Muscle layer of duodenum (tissue), 2 donors: ENCODE data around the gene FGF8.

ENCODE experiments used
- H3K27ac ChIP-seq: one replicate; pipeline ENCODE4 v1.7.0; 2013; ENCODE audit warnings: mild to moderate bottlenecking, low read length
- H3K27me3 ChIP-seq: one replicate; pipeline ENCODE4 v1.7.0; 2013; ENCODE audit warnings: low read depth, mild to moderate bottlenecking, control low read depth, low read length
- H3K36me3 ChIP-seq, 2 donors: one replicate each; pipeline ENCODE4 v1.7.0; 2013; ENCODE audit warnings: low read length in 2 of 2, control low read depth in 1 of 2, mild to moderate bottlenecking in 1 of 2; ENCODE audit not compliant: insufficient read depth in 2 of 2, control insufficient read depth in 1 of 2
- H3K4me1 ChIP-seq, 2 donors: one replicate each; pipeline ENCODE4 v1.7.0; 2013; ENCODE audit warnings: low read length in 2 of 2, mild to moderate bottlenecking in 2 of 2, control low read depth in 1 of 2, moderate library complexity in 1 of 2; ENCODE audit not compliant: insufficient read depth in 2 of 2, control insufficient read depth in 1 of 2
- H3K4me3 ChIP-seq, 2 donors: one replicate each; pipeline ENCODE4 v1.7.0; 2013; ENCODE audit warnings: low read length in 2 of 2, low read depth in 1 of 2, mild to moderate bottlenecking in 1 of 2
- H3K9me3 ChIP-seq, 2 donors: one replicate each; pipeline ENCODE4 v1.7.0; 2013; ENCODE audit warnings: low read length in 2 of 2, control low read depth in 1 of 2, mild to moderate bottlenecking in 1 of 2; ENCODE audit not compliant: control insufficient read depth in 1 of 2
- donor health status: healthy.

FGF8 gene

DNA sequence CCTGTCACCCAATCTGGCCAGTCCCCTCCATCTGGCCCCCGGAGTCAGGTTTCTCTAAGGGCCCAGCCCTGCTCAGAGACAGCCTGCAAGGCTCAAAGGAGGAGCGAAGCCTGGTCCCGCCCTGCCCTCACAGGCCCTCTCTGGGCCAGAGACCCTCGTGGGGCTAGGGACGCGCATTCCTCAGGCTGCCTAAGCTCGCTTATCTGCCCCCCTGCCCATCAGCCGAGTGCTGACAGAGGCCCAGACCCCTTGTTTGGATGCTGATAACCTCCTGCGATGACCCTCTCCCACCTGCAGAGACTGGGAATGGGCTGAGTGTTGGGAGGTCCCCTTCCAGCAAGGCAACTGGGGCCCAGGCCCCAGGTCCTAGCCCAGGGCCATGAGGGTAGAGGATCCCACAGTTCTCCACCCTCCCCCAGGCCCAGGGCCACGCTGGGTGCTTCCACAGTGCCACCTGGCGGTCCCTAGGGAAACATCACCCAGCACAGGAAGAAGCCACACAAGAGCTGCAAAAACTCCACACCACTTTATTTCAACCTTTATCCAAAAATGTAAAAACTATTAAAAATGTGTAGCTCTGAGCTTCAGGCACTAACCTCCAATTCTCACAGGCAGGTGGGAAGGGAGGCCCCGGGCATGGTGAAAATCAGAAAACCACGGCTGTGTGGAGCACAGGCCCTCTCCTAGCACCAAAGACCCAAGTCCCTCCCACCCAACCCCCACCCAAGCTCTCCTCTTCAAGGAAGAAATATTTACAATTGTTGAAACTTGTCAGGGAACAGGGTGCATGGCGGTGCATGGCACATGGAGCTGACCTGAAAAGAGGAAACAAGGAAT, 5.1 kb upstream of the FGF8 start:
- H3K4me3 ChIP-seq = no peak overlapping the region
- no peak overlapping the region for H3K27ac ChIP-seq
- peaks cover 29% of the 10 kb centered on the region for H3K27me3 ChIP-seq
- peaks cover 8 to 47% of the 10 kb centered on the region in 2 donors for H3K4me1 ChIP-seq
- peaks cover 17 to 21% of the 10 kb centered on the region in 2 donors for H3K36me3 ChIP-seq
- H3K9me3 ChIP-seq = no peaks in the 10 kb centered on the region

GRCh38 chr10:101780187-101780817, 4.4 kb upstream of the FGF8 start:
- no peaks in the 10 kb centered on the region for H3K9me3 ChIP-seq
- peaks cover 11 to 14% of the 10 kb centered on the region in 2 donors for H3K36me3 ChIP-seq
- peaks cover 31% of the 10 kb centered on the region for H3K27me3 ChIP-seq
- peak overlapping the region; percentile 46 to 54 for H3K4me3 ChIP-seq
- peaks cover 8 to 50% of the 10 kb centered on the region in 2 donors for H3K4me1 ChIP-seq
- H3K27ac ChIP-seq = no peak overlapping the region

- peaks cover 5 to 7% of the 10 kb centered on the region in 2 donors for H3K36me3 ChIP-seq
- no peak overlapping the region for H3K27ac ChIP-seq
- H3K9me3 ChIP-seq = no peaks in the 10 kb centered on the region
- H3K27me3 ChIP-seq = peaks cover 37% of the 10 kb centered on the region
- H3K4me3 ChIP-seq = peak overlapping the region; percentile 46 to 54
- peaks cover 8 to 56% of the 10 kb centered on the region in 2 donors for H3K4me1 ChIP-seq
Observed at GRCh38 chr10:101779544-101780186, 3.8 kb upstream of the FGF8 start.

DNA sequence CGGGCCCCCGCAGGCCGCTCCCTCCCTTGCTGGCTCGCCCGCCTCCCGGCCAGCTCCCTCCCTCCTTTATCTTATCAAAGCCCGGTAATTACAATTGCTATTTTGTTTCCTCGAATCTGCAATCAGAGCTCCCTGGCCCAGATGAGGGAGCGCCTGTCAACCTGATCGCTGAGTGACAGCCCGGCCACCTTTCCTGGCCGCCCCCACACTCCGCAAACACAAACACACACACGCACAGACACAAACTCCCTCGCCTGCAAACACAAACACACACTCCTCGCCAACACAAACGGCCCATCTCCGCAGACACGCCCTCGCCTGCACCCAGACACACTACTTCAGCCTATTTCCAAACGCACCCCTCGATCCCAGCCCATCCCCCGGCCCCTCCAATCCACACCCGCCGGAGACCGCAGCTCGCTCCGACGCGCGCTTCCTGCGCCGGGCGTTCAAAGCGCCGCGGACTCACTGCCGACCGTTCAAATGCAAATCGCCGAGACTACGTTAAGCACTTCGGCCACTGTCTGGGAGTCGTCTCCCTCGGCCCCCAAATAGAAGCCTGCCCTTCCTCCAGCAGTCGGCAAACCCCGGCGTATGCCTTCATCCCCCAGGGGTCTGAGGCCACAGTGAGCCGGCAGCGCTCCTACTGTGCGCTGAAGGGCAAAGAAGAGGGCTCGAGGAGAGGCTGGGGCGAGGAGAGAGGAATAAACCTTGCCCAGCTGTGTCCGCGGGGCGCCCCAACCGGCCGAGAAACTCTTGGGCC, 3.0 kb upstream of the FGF8 start:
- Histone ChIP-seq H3K4me1 (peaks cover 8 to 53% of the 10 kb centered on the region in 2 donors), H3K27ac (no peak overlapping the region), H3K36me3 (peaks cover 0 to 2% of the 10 kb centered on the region in 2 donors), H3K27me3 (peaks cover 44% of the 10 kb centered on the region), H3K9me3 (no peaks in the 10 kb centered on the region), H3K4me3 (peak overlapping the region; percentile 46 to 54)

DNA sequence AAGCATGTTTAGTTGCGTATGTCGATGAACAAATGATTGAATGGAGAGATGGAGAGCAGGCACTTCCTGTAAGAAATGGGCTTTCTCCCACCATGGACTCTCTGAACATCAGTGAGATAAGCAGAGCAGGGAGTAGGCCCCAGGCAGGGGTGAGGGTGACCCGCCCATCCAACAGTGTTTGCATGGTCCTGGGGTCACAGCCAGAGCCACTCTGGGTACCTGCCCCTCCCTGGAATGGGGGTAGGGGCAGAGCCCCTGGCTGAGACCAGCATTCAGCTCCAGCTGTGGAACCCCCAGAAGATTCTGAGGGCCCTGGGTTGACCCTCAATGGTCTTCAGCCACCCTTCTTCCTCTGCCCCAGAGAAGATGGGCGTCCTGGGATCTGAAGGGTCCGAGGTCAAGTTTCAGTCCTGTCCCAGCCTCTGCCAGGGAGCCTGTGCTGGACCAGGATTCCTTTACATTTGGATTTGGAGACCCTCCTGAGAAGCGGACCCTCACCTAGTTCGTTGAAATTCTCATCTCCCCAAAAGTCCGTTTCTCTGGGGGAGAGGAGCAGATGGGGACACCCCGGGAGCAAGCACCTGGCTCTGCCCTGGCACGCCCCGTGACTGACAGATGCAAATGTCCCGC, 2.4 kb upstream of the FGF8 start:
- Histone ChIP-seq H3K36me3 (no peaks in the 10 kb centered on the region), H3K9me3 (no peaks in the 10 kb centered on the region), H3K4me3 (no peak overlapping the region), H3K4me1 (peaks cover 8 to 47% of the 10 kb centered on the region in 2 donors), H3K27ac (no peak overlapping the region), H3K27me3 (peaks cover 51% of the 10 kb centered on the region)

DNA sequence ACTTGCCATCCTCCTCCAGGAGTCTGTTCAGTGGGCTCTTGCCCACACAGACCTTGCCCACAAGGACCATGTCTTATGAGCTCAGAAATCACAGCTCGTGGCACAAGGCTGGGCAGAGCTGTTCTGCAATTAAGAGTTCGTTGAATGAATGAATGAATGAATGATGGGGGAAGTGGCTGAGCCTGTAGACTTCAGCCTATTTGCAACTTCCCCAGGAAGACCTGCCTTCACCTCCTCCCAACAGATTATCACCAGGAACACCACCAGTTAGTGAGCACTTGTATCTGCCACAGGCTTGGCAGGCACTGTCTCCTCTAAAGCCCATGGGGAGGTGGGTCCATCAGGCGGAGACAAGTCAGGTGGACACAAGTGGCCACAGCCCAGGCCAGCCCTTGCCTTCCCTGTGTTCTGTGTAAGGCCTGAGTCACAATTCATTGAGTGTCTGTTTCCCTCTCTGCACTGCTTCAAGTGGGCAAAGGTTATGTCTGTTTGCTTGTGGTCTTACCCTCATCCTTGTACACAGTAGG, 1.8 kb upstream of the FGF8 start:
- peaks cover 56% of the 10 kb centered on the region for H3K27me3 ChIP-seq
- H3K4me1 ChIP-seq = peaks cover 8 to 44% of the 10 kb centered on the region in 2 donors
- H3K4me3 ChIP-seq = no peak overlapping the region
- no peaks in the 10 kb centered on the region for H3K9me3 ChIP-seq
- no peak overlapping the region for H3K27ac ChIP-seq
- H3K36me3 ChIP-seq = no peaks in the 10 kb centered on the region

DNA sequence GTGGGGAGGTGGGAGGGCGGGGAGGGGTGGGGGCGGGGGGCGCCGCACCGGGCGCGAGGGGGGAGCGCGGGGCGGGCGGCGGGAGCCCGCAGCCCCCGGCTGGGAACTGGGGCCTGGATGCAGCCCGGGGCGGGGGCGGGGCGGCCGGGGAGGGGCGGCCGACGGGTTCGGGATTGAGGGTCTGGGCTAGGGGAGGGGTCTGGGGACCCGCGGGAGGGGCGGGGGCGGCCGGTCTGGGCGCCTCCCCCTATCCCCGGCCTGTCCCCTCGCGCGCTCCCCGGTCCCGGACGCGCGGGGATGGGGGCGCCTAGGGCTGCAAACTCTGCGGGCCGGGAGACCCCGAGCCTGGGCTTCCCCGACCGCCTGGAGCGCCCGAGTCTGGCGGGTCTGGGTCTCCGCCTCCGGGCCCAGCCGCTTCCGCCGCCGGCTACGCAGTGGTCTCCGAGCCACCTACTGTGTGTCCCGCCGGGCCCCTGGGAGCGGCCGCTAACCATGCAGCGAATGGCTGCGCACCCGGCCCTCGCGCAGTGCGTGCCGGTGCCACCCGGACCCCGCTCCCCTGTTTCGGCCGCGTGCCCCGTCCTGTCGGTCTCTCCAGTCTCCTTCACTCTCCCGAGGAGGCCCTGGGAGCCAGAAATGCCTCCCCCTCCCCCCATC, 375 bp upstream of the FGF8 start:
- Histone ChIP-seq H3K36me3 (no peaks in the 10 kb centered on the region), H3K27me3 (peaks cover 70% of the 10 kb centered on the region), H3K4me1 (peaks cover 8 to 31% of the 10 kb centered on the region in 2 donors), H3K9me3 (no peaks in the 10 kb centered on the region), H3K4me3 (no peak overlapping the region), H3K27ac (no peak overlapping the region)

GRCh38 chr10:101774589-101775272, 1.2 kb downstream of the FGF8 start:
- Histone ChIP-seq H3K4me1 (peaks cover 0 to 21% of the 10 kb centered on the region in 2 donors), H3K36me3 (no peaks in the 10 kb centered on the region), H3K27ac (no peak overlapping the region), H3K4me3 (no peak overlapping the region), H3K9me3 (no peaks in the 10 kb centered on the region), H3K27me3 (peaks cover 75% of the 10 kb centered on the region)

DNA sequence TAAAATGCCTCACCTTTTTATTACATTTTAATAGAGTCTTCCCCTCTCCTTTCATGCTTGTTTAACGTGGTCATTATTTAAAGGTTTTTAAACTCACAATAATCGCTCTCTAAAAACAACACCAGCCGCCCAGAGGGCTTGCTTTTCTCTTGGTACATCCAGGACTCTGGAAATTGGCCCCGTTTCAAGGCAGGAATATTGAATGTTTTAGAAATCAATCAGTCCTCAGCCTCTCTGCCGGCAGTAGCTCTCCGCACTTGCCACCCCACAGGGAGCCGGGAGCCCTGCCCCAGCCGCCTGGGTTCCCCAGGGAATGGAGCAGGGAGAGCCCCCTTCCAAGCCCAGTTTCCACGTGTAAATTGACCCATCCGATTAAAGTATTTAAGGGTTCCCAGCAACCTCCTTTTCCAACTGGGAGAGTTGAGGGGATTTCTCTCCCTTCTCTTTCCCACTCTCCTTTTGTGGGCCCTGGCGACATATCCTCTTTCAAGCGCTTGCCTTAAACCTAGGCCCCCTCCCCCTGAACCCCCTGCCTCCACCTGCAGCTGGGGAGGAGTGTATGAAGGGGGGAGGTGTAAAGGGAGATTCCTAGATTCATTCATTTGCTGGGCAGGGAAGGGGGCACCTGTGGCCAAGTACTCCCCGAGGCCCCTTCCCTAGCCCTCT, 1.9 kb downstream of the FGF8 start:
- no peaks in the 10 kb centered on the region for H3K36me3 ChIP-seq
- H3K27me3 ChIP-seq = peaks cover 79% of the 10 kb centered on the region
- no peaks in the 10 kb centered on the region for H3K9me3 ChIP-seq
- H3K4me3 ChIP-seq = no peak overlapping the region
- peaks cover 0 to 14% of the 10 kb centered on the region in 2 donors for H3K4me1 ChIP-seq
- H3K27ac ChIP-seq = no peak overlapping the region
